Glomerular visceral epithelial cell (primary cell): ENCODE data around the gene NEDD4L.

Source experiments
- DNase-seq: peaks from one replicate; pipeline ENCODE4 v3.0.0-alpha.2; 2016; ENCODE audit errors: extremely low spot score

NEDD4L gene

DNA sequence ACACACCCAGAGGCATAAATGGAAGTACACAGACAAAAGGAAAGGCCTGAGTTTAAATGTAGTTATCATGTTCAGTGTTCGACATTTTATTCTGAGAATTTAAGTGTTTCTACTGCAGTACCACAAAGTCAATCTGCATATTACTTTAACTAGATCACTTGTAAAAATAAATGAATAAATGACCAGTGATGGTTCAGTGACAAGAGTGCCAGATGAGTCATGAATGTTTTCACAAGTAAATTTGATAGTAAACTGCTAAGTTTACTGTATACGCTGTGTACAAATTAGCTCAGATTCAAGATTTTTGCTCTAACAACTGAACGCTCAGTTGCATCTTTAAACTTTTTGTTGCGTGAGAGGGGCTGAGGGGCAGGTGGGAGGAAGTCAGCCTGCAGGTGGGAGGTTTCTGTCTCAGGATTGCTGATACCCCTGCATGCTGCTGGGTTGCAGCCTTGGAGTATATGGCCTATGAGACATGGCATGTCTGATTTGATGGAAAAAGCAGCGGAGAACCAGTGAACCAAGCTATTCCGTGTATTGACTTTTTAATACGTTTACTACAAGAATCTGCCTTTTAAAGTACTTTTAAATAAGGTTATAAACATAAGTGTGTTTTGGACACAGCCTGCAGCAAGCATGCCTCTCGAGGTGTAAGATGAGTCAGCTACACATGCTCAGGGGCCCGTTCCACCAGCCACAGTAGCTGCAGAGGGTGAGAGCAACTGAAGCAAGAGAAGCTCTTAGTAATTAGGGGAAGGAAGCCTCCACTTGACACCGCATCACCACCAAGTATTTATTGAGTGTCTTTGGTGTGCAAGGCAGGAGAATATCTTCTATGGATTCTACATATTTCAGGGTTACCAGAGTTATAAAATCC lies 245.1 kb downstream of the NEDD4L start:
- peak; percentile 78 for DNase-seq

DNA sequence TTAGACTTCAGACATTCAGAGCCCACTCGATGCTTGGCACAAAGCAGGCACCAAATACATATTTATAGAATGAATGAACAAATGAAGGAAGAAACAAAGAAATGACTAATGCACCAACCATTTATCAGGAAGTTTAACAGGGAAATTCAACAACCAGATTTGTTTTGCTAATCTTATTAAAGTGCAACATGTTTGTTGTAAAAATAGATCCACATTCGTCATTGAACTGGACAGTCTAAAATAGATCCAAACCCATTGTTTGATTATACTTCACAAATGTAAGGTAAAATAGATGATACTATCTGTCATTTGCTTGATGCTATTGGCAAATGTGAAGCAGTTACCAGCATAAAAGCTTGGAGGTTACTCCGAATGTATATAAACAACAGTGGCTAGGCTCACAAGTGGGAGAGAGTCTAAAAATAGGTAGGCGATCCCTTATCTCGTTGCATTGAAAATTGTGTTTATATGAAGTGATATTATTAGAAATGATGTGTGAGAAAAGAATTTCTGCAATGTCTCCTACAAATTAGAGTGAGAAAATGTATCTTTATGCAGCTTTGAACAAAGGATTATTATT lies 246.2 kb downstream of the NEDD4L start:
- DNase-seq, result no peak

DNA sequence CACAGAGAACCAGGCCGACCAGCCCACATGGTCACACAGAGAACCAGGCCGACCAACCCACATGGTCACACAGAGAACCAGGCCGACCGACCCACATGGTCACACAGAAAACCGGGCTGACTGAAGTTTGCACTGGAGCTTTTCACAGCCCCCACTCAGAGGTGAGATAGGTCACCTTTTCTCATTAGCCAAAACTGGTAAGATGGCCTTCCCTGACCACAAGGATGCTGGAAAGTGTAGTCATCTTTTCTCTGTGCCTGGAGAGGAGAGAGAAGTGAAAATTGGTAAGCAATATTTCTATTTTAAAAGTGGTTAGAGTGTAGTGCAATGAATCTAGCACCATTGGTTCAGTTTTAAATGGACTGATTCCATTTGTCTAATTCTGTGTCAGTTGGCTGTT lies 247.1 kb downstream of the NEDD4L start:
- DNase-seq, result no peak

DNA sequence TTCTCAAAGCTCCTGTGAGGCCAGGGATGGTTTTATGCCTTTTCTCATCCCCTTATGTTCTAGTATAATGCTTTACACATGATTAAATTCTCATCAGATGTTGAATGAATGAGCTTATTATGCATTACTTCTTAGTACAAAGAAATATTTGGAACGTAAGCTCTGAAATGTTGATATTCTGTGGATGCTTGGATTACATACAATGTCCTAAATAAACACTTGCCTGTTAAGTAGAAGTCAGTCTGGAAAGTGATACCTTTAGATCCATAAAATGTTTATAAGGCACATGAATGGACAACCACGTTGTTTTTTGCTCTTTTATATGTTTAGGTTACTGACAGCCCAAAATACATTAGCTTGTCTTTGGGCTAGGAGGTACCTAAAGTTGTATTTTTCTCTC lies 248.6 kb downstream of the NEDD4L start:
- DNase-seq, result no peak

GRCh38 chr18:58297198-58297597 lies 253.2 kb downstream of the NEDD4L start:
- peak; percentile 58 for DNase-seq

DNA sequence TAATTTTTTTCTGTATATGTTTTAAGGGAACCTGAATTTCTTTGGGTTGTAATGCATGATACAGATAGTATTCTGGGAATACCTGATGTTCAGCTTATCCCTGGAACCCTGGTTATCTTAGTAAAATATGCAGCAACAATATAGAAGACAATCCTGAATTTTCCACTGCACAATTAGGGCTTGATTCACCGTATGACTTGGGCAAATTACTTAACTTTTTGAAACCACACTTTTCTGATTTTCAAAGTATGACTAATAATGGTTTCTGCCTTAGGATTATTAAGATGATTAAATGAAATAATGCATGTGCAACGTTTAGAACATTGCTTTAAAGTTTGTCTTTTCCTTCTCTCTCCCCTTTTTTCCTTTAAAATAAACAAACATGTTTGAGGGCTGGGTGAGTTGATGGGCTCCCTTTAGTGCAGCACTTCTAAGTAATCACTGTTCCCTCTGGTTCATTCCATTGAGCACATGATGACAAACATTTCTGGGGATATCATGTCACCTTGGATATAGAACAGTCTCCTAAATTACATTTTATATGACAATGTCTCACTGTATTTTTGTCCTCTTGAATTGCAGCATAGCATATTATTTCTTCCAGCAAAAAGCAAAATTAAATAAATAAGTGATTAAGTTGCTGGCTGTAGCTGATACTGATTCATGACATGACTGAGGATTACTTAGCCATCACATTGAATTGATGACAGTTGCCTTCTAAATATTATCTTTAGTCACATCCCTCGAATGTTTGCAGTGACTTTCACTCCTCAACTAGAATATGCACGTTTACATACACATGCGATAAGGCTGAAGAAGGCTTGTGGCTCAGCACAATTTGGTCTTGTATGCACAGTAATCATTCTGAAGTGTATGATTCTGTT lies 254.5 kb downstream of the NEDD4L start:
- no peak for DNase-seq

- DNase-seq, result no peak
Observed at GRCh38 chr18:58299135-58299473, 255.1 kb downstream of the NEDD4L start.

DNA sequence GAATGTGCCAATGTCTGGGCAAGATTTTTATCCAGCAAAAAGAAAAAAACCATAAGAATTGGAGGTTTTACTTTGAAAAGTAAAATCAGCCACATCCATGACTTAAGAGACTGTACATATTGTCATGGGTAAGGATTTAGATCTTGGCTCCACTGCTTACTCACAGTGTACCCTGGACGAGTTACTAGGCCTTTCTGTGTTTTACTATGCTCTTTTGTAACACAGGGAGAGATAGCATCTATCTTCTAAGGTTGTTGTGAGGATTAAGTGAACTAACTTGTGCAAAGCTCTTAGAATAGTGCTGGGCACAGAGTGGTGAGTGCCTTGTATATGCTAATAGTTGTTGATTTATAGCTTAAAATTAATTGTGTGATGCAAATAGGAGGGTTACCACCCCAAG lies 255.9 kb downstream of the NEDD4L start:
- no peak for DNase-seq

- DNase-seq, result peak; percentile 24
Observed at GRCh38 chr18:58300867-58301266, 256.8 kb downstream of the NEDD4L start.

DNA sequence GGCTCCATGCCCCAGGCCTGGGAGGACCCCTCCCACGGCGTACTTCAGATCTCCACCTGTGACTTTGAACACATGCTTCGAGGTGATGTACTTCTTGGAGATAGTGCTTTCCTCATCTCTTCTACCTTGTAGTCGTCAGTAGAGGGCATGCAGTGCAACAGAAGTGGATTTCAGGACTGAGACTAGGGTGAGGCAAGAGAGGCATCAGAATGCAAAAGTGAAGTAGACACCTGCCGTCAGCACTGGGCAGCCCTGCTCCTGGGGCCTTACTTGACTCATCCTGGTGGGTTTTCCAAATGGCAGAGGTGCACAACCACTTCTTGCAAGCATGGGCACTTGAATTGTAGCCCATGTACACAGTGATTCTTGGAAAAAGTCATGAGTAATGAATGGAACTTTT lies 258.8 kb downstream of the NEDD4L start:
- peak; percentile 25 for DNase-seq

GRCh38 chr18:58303363-58303762 lies 259.3 kb downstream of the NEDD4L start:
- peak; percentile 56 for DNase-seq

DNA sequence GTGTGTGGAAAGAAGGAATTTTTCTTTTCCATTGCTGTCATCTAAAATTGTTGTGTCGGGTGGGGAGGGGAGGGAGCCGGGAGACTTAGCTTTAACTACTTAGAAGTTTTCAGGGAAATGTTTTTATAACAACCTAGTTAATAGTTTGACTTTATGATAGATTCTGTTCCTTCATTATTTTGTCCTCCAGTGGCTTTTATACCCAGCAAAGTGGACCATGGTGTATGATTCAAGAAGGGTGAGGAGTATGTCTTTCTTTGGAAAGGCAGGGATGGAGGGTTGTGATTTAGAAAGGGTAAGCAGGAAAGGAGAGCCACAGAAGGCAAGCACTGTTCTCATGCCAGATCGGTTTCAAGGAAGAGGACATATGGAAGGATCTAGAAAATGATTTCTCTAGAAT lies 261.8 kb downstream of the NEDD4L start:
- DNase-seq, result no peak

DNA sequence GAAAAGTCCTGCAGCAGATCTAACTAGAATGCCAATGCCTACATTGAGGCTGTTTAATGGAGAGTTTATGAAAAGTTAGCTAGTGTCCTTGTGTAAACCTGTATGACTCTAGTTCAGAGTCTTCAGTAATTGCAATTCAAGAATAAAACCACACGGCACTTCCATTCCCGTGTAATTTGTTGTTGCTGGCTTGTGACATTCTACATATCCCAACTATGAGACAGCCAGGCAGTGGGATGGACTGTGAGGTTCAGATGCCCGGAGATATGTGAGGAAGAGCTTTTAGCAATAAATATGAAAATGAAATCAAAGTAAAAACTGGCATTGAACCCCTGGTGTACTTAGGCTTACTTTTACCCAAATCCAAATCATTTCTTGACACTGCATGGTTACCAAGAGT lies 263.4 kb downstream of the NEDD4L start:
- DNase-seq, result no peak

GRCh38 chr18:58308463-58308862 lies 264.4 kb downstream of the NEDD4L start:
- no peak for DNase-seq

GRCh38 chr18:58309099-58309498 lies 265.1 kb downstream of the NEDD4L start:
- no peak for DNase-seq

- no peak for DNase-seq
Observed at GRCh38 chr18:58309610-58310239, 265.7 kb downstream of the NEDD4L start.

DNA sequence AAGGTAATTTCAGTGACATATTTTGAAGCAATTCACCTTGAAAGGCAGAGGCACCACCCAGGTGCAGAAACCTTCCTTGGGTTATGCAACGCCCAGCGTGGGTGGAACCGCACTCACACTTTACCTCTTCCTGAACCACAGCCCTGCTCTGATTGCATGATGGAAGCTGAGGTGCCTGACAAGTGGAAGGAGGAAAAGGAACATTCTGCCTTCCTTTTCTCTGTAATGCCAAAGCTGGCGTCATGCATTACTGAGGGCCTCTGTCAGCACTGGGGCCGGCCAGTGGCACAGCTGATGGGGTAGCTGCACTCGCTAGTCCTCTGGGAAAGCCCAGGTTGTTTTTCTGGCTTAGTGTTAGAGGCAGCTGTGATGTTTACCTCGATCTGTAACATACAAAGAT lies 266.5 kb downstream of the NEDD4L start:
- peak; percentile 73 for DNase-seq

DNA sequence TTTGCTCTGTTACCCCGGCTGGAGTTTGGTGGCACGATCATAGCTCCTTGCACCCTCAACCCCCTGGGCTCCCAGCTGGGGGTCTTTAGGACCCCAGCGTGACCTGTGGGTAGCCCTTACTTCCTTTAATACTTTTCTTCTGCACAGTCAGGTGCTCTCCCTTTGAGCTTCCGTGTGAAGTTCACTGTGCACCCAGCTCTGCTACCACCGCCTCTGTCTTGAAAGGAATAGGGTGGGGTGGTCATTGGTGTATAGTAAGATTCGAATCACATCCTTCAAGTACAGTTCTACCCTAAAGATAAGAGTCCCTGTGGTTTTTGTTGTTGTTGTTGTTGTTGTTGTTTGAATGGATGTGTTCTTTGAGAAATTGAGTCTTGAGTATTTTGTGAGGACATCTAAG lies 267.4 kb downstream of the NEDD4L start:
- no peak for DNase-seq

- peak; percentile 45 for DNase-seq
Observed at GRCh38 chr18:58313491-58314032, 269.5 kb downstream of the NEDD4L start.

DNA sequence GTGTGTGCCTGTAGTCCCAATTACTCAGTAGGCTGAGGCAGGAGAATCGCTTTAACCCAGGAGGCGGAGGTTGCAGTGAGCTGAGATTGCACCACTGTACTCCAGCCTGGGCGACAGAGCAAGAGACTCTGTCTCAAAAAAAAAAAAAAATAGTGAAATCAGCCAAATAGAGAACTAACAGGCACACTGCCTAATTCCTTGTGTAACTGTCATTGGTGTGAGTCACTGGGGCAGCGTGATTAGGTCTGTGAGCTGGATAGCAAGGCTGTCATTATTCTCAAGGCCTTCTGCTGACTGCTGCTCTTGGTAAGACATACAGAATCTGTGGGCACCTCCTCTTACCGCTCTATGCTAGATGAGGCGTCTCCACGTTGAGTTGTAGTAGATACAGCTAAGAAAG lies 270.3 kb downstream of the NEDD4L start:
- peak; percentile 88 for DNase-seq

- DNase-seq, result no peak
Observed at GRCh38 chr18:58315041-58315440, 271.0 kb downstream of the NEDD4L start.

GRCh38 chr18:58315739-58316215 lies 271.8 kb downstream of the NEDD4L start:
- DNase-seq, result no peak
